Body of pancreas (tissue), 4 donors: Measurements from ENCODE around the gene TMEM229B.

Source experiments
- POLR2A ChIP-seq, 3 donors: fragments of 450-650 bp; IDR thresholded peaks; one replicate each; pipeline ENCODE4 v1.6.1; 2016; ENCODE audit warnings: antibody characterized with exemption in 3 of 3, mild to moderate bottlenecking in 2 of 3
- TF ChIP-seq, protein P1 (sequence below), 7 experiments: fragments of 450-650 bp in 4 of 7; fragments of 200-600 bp in 3 of 7; sonication (generic) in 3 of 7; IDR thresholded peaks; one replicate each; pipeline ENCODE4 v1.5.1; 2016 to 2019; ENCODE audit warnings: antibody characterized with exemption in 7 of 7

GRCh38 chr14:67436006-67436866 is 52.3 kb downstream of the TMEM229B start:
- TF ChIP-seq, protein P1, sequence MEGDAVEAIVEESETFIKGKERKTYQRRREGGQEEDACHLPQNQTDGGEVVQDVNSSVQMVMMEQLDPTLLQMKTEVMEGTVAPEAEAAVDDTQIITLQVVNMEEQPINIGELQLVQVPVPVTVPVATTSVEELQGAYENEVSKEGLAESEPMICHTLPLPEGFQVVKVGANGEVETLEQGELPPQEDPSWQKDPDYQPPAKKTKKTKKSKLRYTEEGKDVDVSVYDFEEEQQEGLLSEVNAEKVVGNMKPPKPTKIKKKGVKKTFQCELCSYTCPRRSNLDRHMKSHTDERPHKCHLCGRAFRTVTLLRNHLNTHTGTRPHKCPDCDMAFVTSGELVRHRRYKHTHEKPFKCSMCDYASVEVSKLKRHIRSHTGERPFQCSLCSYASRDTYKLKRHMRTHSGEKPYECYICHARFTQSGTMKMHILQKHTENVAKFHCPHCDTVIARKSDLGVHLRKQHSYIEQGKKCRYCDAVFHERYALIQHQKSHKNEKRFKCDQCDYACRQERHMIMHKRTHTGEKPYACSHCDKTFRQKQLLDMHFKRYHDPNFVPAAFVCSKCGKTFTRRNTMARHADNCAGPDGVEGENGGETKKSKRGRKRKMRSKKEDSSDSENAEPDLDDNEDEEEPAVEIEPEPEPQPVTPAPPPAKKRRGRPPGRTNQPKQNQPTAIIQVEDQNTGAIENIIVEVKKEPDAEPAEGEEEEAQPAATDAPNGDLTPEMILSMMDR (IDR thresholded peaks at IDR 0.05), result peak in 3 of 7 experiments; percentile 11 to 37 (median 12)
- TF ChIP-seq POLR2A (IDR thresholded peaks at IDR 0.05), result no peak
